ENCODE data around the gene DNER. TPM values are rescaled to one million over a fixed set of nuclear protein-coding genes. Genes with fewer than 3 reads are reported as not detected.

DNER gene
- polyA plus RNA-seq, 2 of the 4 experiments (the other 2 are of a cell fraction): 0.34 to 4.2 TPM

DNA sequence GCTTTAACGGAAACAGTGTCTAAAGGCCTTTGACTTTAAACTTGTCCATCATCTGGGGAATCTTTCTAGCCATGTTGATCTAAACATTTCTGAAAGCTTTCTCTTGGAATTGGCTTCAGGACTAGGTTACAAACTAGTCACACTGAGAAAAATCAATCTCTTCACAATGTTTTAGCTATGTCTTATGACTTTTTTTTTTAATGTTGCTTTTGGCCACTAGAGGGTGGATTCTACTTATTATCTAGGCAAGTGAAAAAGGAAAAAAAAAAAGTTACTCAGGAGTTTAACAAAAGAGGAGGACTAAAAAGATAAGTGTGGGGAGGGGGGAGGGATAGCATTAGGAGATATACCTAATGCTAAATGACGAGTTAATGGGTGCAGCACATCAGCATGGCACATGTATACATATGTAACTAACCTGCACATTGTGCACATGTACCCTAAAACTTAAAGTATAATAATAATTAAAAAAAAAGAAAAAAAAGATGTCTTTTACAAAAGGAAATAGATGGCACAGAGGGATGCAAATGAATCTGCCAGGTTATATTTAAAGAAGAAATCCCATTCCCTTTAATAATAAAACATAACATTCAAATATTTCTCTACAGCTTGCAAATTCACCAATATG lies 282.9 kb downstream of the DNER start:
- peaks cover 6% of the 10 kb centered on the region; the same call in 1 of the 3 replicates for H3K9me3 ChIP-seq
- DNase-seq (ENCODE audit: low read depth in 1 of 2, low spot score in 1 of 2) (peak in 1 of 2 experiments; percentile 69), FAIRE-seq (no peak), ATAC-seq (peak; percentile 54 to 77; a peak in 4 of 6 replicates)
- WGBS (ENCODE audit: missing lambda C conversion rate): 43% methylated on average over 2 of the region's 2 CpGs
- peak overlapping the region in 1 of 2 experiments; percentile 49; a peak in 1 of 6 replicates for H3K27ac ChIP-seq
- H3K4me2 ChIP-seq: no peak overlapping the region
- POLR2A ChIA-PET: interaction anchor here (0.6 to 1.2 kb wide), 2 partner anchors 156 to 488 kb away, joined by 3 to 7 read pairs; no protein-coding TSS in a partner anchor
- CTCF ChIA-PET: interaction anchor here (0.6 to 6.9 kb wide), 15 partner anchors 11 to 583 kb away, joined by 3 to 63 read pairs (median 3); no protein-coding TSS in a partner anchor
- TF ChIP-seq MAZ (IDR thresholded peaks at IDR 0.05; ENCODE audit: borderline replicate concordance, low read depth, low read length) (no peak), CEBPB (IDR thresholded peaks at IDR 0.05) (no peak), FOXS1 (CRISPR knock-in tag; IDR thresholded peaks at IDR 0.05) (no peak), SMC3 (IDR thresholded peaks at IDR 0.05) (peak; percentile 83), RAD21 (conservative IDR thresholded peaks at IDR 0.05 in 1 of 2, IDR thresholded peaks at IDR 0.05 in 1 of 2) (peak; percentile 69 to 73), ZFP36 (IDR thresholded peaks at IDR 0.05; ENCODE audit: borderline replicate concordance, partially characterized antibody) (no peak)
- TF ChIP-seq, protein P1, sequence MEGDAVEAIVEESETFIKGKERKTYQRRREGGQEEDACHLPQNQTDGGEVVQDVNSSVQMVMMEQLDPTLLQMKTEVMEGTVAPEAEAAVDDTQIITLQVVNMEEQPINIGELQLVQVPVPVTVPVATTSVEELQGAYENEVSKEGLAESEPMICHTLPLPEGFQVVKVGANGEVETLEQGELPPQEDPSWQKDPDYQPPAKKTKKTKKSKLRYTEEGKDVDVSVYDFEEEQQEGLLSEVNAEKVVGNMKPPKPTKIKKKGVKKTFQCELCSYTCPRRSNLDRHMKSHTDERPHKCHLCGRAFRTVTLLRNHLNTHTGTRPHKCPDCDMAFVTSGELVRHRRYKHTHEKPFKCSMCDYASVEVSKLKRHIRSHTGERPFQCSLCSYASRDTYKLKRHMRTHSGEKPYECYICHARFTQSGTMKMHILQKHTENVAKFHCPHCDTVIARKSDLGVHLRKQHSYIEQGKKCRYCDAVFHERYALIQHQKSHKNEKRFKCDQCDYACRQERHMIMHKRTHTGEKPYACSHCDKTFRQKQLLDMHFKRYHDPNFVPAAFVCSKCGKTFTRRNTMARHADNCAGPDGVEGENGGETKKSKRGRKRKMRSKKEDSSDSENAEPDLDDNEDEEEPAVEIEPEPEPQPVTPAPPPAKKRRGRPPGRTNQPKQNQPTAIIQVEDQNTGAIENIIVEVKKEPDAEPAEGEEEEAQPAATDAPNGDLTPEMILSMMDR (IDR thresholded peaks at IDR 0.05): peak; percentile 55
- H3K4me1 ChIP-seq: peaks cover 14% of the 10 kb centered on the region; the same call in 1 of the 3 replicates
- H3K4me3 ChIP-seq: no peak overlapping the region

DNA sequence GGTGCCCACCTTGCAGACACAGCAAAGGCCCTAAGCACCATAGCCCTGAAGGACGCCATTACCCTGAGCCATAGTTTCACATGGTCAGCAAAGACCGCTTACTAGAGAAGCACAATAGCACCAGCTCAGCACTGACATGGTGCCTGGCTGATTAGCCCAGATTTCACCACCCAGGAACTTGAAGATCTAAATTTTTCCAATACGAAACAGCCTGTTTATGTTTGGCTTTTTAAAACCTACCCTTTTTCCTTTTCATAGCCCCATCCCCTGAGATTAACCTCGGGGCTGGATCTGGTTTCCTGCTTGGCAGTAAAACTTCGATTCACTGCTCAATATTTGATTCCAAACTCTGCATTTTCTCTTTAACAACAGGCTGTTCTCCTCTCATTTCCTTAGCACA lies 284.8 kb downstream of the DNER start:
- ChIA-PET CTCF (interaction anchor here (0.6 to 6.9 kb wide), 2 partner anchors 14 to 157 kb away, joined by 3 to 63 read pairs; no protein-coding TSS in a partner anchor), POLR2A (no interaction called here)
- H3K27ac ChIP-seq: peak overlapping the region in 1 of 2 experiments; percentile 5; a peak in 1 of 6 replicates
- whole genome bisulfite sequencing (ENCODE audit: missing lambda C conversion rate): 66% methylated on average over 5 of the region's 5 CpGs
- TF ChIP-seq ZC3H11A (IDR thresholded peaks at IDR 0.05) (no peak), ESRRA (IDR thresholded peaks at IDR 0.05; ENCODE audit: borderline replicate concordance, low read length) (no peak), MAZ (IDR thresholded peaks at IDR 0.05; ENCODE audit: borderline replicate concordance, low read depth, low read length) (no peak)
- TF ChIP-seq, protein P2, sequence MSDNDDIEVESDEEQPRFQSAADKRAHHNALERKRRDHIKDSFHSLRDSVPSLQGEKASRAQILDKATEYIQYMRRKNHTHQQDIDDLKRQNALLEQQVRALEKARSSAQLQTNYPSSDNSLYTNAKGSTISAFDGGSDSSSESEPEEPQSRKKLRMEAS (IDR thresholded peaks at IDR 0.05): no peak
- no peak overlapping the region for H3K4me2 ChIP-seq
- 0 out of 3 replicates have a peak, but pooled peaks cover 3% of the 10 kb centered on the region for H3K9me3 ChIP-seq
- peaks cover 13% of the 10 kb centered on the region; the same call in 1 of the 3 replicates for H3K4me1 ChIP-seq
- H3K4me3 ChIP-seq: no peak overlapping the region
- ATAC-seq: no peak
- DNase-seq (ENCODE audit: low read depth in 1 of 2, low spot score in 1 of 2): no peak
- FAIRE-seq: no peak

- H3K4me1 ChIP-seq: peaks cover under 1% of the 10 kb centered on the region; the same call in 1 of the 3 replicates
- CTCF ChIA-PET: no interaction called here
- POLR2A ChIA-PET: no interaction called here
- no peak for ATAC-seq
- H3K4me3 ChIP-seq: no peak overlapping the region
- H3K27ac ChIP-seq: no peak overlapping the region
- no peak for TF ChIP-seq E2F6 (IDR thresholded peaks at IDR 0.05; ENCODE audit: borderline replicate concordance, low read depth)
- no peak for TF ChIP-seq CBX8 (IDR thresholded peaks at IDR 0.05)
- TF ChIP-seq CBX2 (IDR thresholded peaks at IDR 0.05; ENCODE audit: borderline replicate concordance, low read depth): no peak
- no peak for TF ChIP-seq ZSCAN20 (CRISPR knock-in tag; IDR thresholded peaks at IDR 0.05)
- no peak for TF ChIP-seq SREBF2 (IDR thresholded peaks at IDR 0.05)
- TF ChIP-seq, protein P2 (IDR thresholded peaks at IDR 0.05): no peak
- TF ChIP-seq, protein P3, sequence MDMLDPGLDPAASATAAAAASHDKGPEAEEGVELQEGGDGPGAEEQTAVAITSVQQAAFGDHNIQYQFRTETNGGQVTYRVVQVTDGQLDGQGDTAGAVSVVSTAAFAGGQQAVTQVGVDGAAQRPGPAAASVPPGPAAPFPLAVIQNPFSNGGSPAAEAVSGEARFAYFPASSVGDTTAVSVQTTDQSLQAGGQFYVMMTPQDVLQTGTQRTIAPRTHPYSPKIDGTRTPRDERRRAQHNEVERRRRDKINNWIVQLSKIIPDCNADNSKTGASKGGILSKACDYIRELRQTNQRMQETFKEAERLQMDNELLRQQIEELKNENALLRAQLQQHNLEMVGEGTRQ (IDR thresholded peaks at IDR 0.05): no peak
- TF ChIP-seq, protein P4, sequence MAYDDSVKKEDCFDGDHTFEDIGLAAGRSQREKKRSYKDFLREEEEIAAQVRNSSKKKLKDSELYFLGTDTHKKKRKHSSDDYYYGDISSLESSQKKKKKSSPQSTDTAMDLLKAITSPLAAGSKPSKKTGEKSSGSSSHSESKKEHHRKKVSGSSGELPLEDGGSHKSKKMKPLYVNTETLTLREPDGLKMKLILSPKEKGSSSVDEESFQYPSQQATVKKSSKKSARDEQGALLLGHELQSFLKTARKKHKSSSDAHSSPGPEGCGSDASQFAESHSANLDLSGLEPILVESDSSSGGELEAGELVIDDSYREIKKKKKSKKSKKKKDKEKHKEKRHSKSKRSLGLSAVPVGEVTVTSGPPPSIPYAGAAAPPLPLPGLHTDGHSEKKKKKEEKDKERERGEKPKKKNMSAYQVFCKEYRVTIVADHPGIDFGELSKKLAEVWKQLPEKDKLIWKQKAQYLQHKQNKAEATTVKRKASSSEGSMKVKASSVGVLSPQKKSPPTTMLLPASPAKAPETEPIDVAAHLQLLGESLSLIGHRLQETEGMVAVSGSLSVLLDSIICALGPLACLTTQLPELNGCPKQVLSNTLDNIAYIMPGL (CRISPR knock-in tag; IDR thresholded peaks at IDR 0.05; ENCODE audit: borderline replicate concordance): no peak
- FAIRE-seq: no peak
- DNase-seq (ENCODE audit: low read depth in 1 of 2, low spot score in 1 of 2): no peak
- 67% methylated on average over 6 of the region's 6 CpGs for WGBS (ENCODE audit: missing lambda C conversion rate)
- 0 out of 3 replicates have a peak, but pooled peaks cover 6% of the 10 kb centered on the region for H3K9me3 ChIP-seq
- no peak overlapping the region for H3K4me2 ChIP-seq
Measured at GRCh38 chr2:229426464-229426863, 287.9 kb downstream of the DNER start.
